Suprapubic skin (tissue), 4 donors: ENCODE data around the gene USP7. TPM values are rescaled to one million over a fixed set of nuclear protein-coding genes. Genes with fewer than 3 reads are reported as not detected.

Experiments
- DNase-seq, 2 donors: peaks; one replicate each; pipeline ENCODE4 v3.0.0-alpha.2; 2019; ENCODE audit warnings: low spot score in 2 of 2
- H3K27ac ChIP-seq: fragments of 200-600 bp; sonication (generic); one replicate; pipeline ENCODE4 v1.5.1; 2019
- H3K27me3 ChIP-seq: fragments of 200-600 bp; sonication (generic); one replicate; pipeline ENCODE4 v1.5.1; 2019
- H3K36me3 ChIP-seq: fragments of 200-600 bp; sonication (generic); one replicate; pipeline ENCODE4 v1.5.1; 2019
- H3K4me1 ChIP-seq: fragments of 200-600 bp; sonication (generic); one replicate; pipeline ENCODE4 v1.5.1; 2019
- H3K4me3 ChIP-seq: fragments of 200-600 bp; sonication (generic); one replicate; pipeline ENCODE4 v1.5.1; 2019; ENCODE audit warnings: mild to moderate bottlenecking
- H3K9me3 ChIP-seq: fragments of 200-600 bp; sonication (generic); one replicate; pipeline ENCODE4 v1.5.1; 2019
- EP300 ChIP-seq: sonication (generic); formaldehyde crosslinking; IDR thresholded peaks from one replicate; pipeline ENCODE4 v1.6.1; 2017; ENCODE audit warnings: antibody characterized with exemption
- POLR2A ChIP-seq, 2 donors: fragments of 450-650 bp; IDR thresholded peaks; one replicate each; pipeline ENCODE4 v1.6.1; 2017; ENCODE audit warnings: antibody characterized with exemption in 2 of 2, mild to moderate bottlenecking in 2 of 2, moderate library complexity in 2 of 2
- POLR2AphosphoS5 ChIP-seq, 3 donors: sonication (generic); formaldehyde crosslinking; IDR thresholded peaks; one replicate each; pipeline ENCODE4 v1.6.1; 2017; ENCODE audit warnings: antibody characterized with exemption in 3 of 3
- WGBS: methylation state at CpG from one replicate; pipeline ENCODE4 v1.1.5; 2018; 5-methylcytosine and 5-hydroxymethylcytosine counted together
- total RNA-seq, 4 donors: library from RNA; depleted of rRNA; stranded (reverse); fragments of >200 nt; gene quantifications; one replicate each; pipeline ENCODE4 v1.1.0, GENCODE V29; 2016
- TF ChIP-seq, protein P1 (sequence below), 2 donors: fragments of 200-600 bp in 1 of 2; fragments of 450-650 bp in 1 of 2; sonication (generic) in 1 of 2; IDR thresholded peaks; one replicate each; pipeline ENCODE4 v1.5.1; 2016 to 2019; ENCODE audit warnings: antibody characterized with exemption in 2 of 2, mild to moderate bottlenecking in 1 of 2, moderate library complexity in 1 of 2

Gene USP7
- total RNA-seq, 4 donors from 2014 or later = 94.7 to 135 (median 119) TPM

GRCh38 chr16:8960788-8961109 lies 3.0 kb downstream of the USP7 start:
- H3K4me3 ChIP-seq = peak overlapping the region; percentile 17
- H3K27me3 ChIP-seq = no peaks in the 10 kb centered on the region
- no peaks in the 10 kb centered on the region for H3K36me3 ChIP-seq
- no peaks in the 10 kb centered on the region for H3K9me3 ChIP-seq
- TF ChIP-seq, protein P1, sequence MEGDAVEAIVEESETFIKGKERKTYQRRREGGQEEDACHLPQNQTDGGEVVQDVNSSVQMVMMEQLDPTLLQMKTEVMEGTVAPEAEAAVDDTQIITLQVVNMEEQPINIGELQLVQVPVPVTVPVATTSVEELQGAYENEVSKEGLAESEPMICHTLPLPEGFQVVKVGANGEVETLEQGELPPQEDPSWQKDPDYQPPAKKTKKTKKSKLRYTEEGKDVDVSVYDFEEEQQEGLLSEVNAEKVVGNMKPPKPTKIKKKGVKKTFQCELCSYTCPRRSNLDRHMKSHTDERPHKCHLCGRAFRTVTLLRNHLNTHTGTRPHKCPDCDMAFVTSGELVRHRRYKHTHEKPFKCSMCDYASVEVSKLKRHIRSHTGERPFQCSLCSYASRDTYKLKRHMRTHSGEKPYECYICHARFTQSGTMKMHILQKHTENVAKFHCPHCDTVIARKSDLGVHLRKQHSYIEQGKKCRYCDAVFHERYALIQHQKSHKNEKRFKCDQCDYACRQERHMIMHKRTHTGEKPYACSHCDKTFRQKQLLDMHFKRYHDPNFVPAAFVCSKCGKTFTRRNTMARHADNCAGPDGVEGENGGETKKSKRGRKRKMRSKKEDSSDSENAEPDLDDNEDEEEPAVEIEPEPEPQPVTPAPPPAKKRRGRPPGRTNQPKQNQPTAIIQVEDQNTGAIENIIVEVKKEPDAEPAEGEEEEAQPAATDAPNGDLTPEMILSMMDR (IDR thresholded peaks at IDR 0.05) = no peak
- no peak for TF ChIP-seq POLR2AphosphoS5 (IDR thresholded peaks at IDR 0.05)
- no peak for TF ChIP-seq POLR2A (IDR thresholded peaks at IDR 0.05)
- no peak for TF ChIP-seq EP300
- no peak for DNase-seq
- H3K4me1 ChIP-seq = peaks cover 73% of the 10 kb centered on the region
- no peak overlapping the region for H3K27ac ChIP-seq
- WGBS = 47% methylated on average over 1 of the region's 1 CpG

GRCh38 chr16:8959921-8960787 lies 3.6 kb downstream of the USP7 start:
- H3K4me3 ChIP-seq = peak overlapping the region; percentile 17
- H3K9me3 ChIP-seq = no peaks in the 10 kb centered on the region
- no peaks in the 10 kb centered on the region for H3K27me3 ChIP-seq
- H3K27ac ChIP-seq = no peak overlapping the region
- no peaks in the 10 kb centered on the region for H3K36me3 ChIP-seq
- TF ChIP-seq POLR2A (IDR thresholded peaks at IDR 0.05) = no peak
- no peak for DNase-seq
- 31% methylated on average over 12 of the region's 12 CpGs for WGBS
- peaks cover 78% of the 10 kb centered on the region for H3K4me1 ChIP-seq

- H3K36me3 ChIP-seq = no peaks in the 10 kb centered on the region
- no peaks in the 10 kb centered on the region for H3K9me3 ChIP-seq
- H3K27ac ChIP-seq = peak overlapping the region; percentile 43
- no peaks in the 10 kb centered on the region for H3K27me3 ChIP-seq
- DNase-seq = peak in 1 of 2 donors; percentile 75
- peaks cover 83% of the 10 kb centered on the region for H3K4me1 ChIP-seq
- TF ChIP-seq POLR2A (IDR thresholded peaks at IDR 0.05) (no peak), POLR2AphosphoS5 (IDR thresholded peaks at IDR 0.05) (no peak), EP300 (no peak)
- TF ChIP-seq, protein P1 (IDR thresholded peaks at IDR 0.05) = no peak
- WGBS = 57% methylated on average over 13 of the region's 14 CpGs
- H3K4me3 ChIP-seq = no peak overlapping the region
Observed at GRCh38 chr16:8958344-8959167, 5.2 kb downstream of the USP7 start.

DNA sequence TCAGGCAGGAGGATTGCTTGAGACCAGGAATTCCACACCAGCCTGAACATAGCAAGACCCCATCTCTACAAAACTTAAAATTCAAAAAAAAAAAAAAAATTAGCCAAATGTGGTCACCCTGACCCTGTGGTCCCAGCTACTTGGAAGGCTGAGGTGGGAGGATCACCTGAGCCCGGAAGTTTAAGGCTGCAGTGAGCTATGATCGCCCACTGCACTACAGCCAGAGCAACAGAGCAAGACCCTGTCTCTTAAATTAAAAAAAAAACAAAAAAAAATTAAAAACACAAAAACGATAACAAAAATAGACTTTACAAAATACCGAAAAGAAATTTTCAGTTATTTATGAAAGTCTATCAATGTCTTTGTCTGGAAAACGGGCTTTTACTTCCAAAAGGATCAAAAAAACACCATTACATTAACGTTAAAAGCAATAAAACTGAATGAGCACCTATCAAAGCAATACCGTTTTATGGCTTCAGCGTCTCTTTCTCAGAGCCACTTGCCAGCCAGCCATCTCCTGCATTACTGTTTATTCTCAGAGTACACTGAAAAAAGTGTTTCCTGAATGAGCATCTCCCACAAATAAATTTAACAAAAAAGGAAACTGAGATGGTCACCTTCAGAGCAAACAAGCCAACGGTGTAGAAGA lies 6.1 kb downstream of the USP7 start:
- DNase-seq = no peak
- Histone ChIP-seq H3K9me3 (no peaks in the 10 kb centered on the region), H3K4me1 (peaks cover 84% of the 10 kb centered on the region), H3K36me3 (no peaks in the 10 kb centered on the region), H3K4me3 (no peak overlapping the region), H3K27ac (peak overlapping the region; percentile 51), H3K27me3 (no peaks in the 10 kb centered on the region)
- no peak for TF ChIP-seq POLR2AphosphoS5 (IDR thresholded peaks at IDR 0.05)
- TF ChIP-seq, protein P1 (IDR thresholded peaks at IDR 0.05) = no peak
- no peak for TF ChIP-seq EP300
- no peak for TF ChIP-seq POLR2A (IDR thresholded peaks at IDR 0.05)
- 74% methylated on average over 9 of the region's 9 CpGs for WGBS

GRCh38 chr16:8957063-8957397 lies 6.7 kb downstream of the USP7 start:
- peaks cover 81% of the 10 kb centered on the region for H3K4me1 ChIP-seq
- no peaks in the 10 kb centered on the region for H3K36me3 ChIP-seq
- WGBS = 56% methylated on average over 2 of the region's 2 CpGs
- peak overlapping the region; percentile 55 for H3K27ac ChIP-seq
- TF ChIP-seq POLR2AphosphoS5 (IDR thresholded peaks at IDR 0.05) (no peak), EP300 (no peak), POLR2A (IDR thresholded peaks at IDR 0.05) (no peak)
- TF ChIP-seq, protein P1 (IDR thresholded peaks at IDR 0.05) = no peak
- no peak for DNase-seq
- H3K4me3 ChIP-seq = no peak overlapping the region
- no peaks in the 10 kb centered on the region for H3K27me3 ChIP-seq
- no peaks in the 10 kb centered on the region for H3K9me3 ChIP-seq
